Breast epithelium (tissue), 3 donors: Measurements from ENCODE around the gene CALN1.

Experiments used
- POLR2A ChIP-seq: fragments of 450-650 bp; IDR thresholded peaks from one replicate; pipeline ENCODE4 v1.6.1; 2016; ENCODE audit warnings: antibody characterized with exemption, mild to moderate bottlenecking, moderate library complexity
- POLR2AphosphoS5 ChIP-seq, 3 donors: sonication (generic); formaldehyde crosslinking; IDR thresholded peaks; one replicate each; pipeline ENCODE4 v1.6.1; 2017; ENCODE audit warnings: antibody characterized with exemption in 3 of 3
- TF ChIP-seq, protein P1 (sequence below), 3 donors: fragments of 450-650 bp; IDR thresholded peaks; one replicate each; pipeline ENCODE4 v1.5.1; 2016 to 2017; ENCODE audit warnings: antibody characterized with exemption in 3 of 3, mild to moderate bottlenecking in 3 of 3, moderate library complexity in 3 of 3

DNA sequence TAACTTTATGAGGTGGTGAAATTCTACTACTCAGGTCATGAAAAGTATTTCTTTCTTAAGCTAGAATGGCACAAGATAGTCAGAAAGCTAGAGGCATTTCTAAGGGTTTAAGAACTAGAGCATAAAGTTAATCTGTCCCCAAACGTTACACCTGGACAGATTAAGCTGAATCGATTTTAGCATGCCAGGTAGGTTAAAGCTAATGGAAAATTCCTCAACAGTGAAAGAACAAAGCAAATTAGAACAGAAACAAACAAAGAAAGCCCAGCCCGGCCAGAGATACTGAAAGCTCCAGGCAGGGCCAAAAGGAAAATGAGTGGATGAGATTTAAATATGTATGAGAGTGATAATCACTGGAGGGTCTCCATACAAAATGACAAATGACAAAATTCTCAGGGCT lies 293.8 kb downstream of the CALN1 start:
- TF ChIP-seq, protein P1, sequence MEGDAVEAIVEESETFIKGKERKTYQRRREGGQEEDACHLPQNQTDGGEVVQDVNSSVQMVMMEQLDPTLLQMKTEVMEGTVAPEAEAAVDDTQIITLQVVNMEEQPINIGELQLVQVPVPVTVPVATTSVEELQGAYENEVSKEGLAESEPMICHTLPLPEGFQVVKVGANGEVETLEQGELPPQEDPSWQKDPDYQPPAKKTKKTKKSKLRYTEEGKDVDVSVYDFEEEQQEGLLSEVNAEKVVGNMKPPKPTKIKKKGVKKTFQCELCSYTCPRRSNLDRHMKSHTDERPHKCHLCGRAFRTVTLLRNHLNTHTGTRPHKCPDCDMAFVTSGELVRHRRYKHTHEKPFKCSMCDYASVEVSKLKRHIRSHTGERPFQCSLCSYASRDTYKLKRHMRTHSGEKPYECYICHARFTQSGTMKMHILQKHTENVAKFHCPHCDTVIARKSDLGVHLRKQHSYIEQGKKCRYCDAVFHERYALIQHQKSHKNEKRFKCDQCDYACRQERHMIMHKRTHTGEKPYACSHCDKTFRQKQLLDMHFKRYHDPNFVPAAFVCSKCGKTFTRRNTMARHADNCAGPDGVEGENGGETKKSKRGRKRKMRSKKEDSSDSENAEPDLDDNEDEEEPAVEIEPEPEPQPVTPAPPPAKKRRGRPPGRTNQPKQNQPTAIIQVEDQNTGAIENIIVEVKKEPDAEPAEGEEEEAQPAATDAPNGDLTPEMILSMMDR (IDR thresholded peaks at IDR 0.05): no peak
- TF ChIP-seq POLR2AphosphoS5 (IDR thresholded peaks at IDR 0.05) (no peak), POLR2A (no peak)
